Fibroblast of pulmonary artery (primary cell): ENCODE measurements around the gene SNX11.
A peak's percentile ranks its signal among the peaks of the same experiment; 100 is the strongest.

Source experiments
- DNase-seq: peaks from one replicate; pipeline ENCODE4 v3.0.0-alpha.2; 2010; ENCODE audit warnings: low read depth
- H3K4me3 ChIP-seq: replicated peaks from 2 replicates; pipeline ENCODE4 v1.5.1; 2011; ENCODE audit warnings: low read depth, mild to moderate bottlenecking, control low read depth, low read length, moderate library complexity
- CTCF ChIP-seq: IDR thresholded peaks from 2 replicates; pipeline ENCODE4 v1.5.1; 2011; ENCODE audit warnings: mild to moderate bottlenecking, control low read depth, low read length, inconsistent platforms; ENCODE audit errors: missing control alignments

SNX11 gene

GRCh38 chr17:48132385-48132784, 24.8 kb downstream of the SNX11 start:
- no peak overlapping the region for H3K4me3 ChIP-seq
- no peak for DNase-seq
- no peak for TF ChIP-seq CTCF

DNA sequence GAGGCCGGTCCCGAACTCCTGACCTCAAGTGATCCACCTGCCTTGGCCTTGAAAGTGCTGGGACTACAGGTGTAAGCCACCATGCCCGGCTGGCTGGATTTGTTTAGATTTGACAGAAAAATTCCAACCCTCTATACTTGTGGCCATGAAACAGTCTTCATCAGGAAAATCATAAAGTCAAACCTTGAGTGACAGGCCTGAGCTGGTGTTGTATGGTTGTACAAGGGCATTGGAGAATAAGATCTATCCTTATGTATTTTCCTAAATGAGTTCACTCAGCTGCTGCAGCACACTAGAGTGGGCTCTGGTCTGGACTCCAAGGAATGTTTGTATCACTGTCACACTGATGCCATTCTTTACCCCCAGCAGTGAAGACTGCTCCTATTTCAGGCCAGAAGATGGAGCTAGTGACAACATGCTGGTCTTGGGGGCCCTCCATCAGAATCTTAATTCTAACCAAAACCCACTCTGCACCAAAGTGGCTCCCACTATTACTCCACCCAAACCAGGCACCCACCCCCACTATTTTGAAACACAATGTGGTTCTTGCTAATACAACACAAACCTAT, 27.4 kb downstream of the SNX11 start:
- peak; percentile 34 for TF ChIP-seq CTCF
- DNase-seq, result no peak
- H3K4me3 ChIP-seq, result no peak overlapping the region

DNA sequence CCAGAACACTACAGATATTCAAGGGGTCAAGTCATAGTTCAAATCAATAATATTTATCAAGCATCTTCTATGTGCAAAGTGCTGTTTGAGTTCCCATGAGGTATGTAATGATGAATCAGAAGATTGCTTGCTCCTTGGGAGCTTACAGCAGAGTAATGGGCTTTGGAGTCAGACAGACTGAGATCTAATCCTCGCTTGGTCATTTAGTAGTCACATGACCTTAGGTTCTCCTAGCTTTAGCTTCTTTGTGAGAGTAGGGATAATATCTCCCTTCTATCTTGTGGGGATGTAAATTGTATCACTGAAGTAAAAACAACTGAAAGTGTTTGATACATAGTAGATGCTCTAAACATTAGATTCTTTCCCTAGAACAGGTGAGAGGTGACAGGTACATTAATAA, 30.1 kb downstream of the SNX11 start:
- H3K4me3 ChIP-seq, result no peak overlapping the region
- TF ChIP-seq CTCF, result no peak
- DNase-seq, result no peak

DNA sequence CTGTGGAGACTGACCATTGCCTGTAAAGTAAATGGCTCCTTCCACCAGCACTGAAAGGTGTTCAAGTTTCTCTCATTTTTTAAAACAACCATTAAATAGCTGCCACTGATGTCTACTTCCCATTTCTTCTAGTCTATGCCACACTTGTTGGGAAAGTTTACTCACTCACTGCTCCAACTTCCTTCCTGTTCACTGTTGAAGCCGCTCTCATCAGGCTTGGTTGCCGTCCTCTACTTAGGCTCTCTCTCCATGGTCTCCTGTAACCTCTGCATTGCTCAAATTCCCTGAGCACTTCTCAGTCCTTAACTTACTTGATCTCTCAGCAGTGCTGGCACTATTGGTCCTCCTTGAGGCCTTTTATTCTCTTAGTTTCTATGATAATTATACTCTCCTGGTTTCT, 32.4 kb downstream of the SNX11 start:
- H3K4me3 ChIP-seq, result no peak overlapping the region
- TF ChIP-seq CTCF, result no peak
- peak; percentile 12 for DNase-seq

- no peak for TF ChIP-seq CTCF
- DNase-seq, result no peak
- no peak overlapping the region for H3K4me3 ChIP-seq
Measured at GRCh38 chr17:48143629-48144028, 36.1 kb downstream of the SNX11 start.

DNA sequence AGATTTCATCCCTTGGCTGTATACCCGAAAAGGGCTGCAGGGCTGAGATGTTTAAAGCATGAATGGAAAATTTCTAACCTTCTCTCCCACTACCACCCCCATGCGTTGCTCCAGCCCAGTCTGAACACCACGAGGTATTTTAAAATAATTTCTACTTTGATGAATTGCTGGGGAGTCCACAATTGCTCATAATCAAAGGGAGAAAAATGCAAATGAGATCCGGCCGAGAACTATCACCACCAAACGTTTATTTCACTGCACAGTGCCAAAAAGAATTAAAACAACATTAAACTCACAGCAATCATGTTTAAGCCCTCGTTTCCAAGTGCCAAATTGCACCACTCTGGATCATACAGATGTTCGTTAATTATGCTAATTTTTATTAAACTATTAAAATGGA, 36.7 kb downstream of the SNX11 start:
- no peak for TF ChIP-seq CTCF
- H3K4me3 ChIP-seq, result no peak overlapping the region
- DNase-seq, result no peak

- no peak overlapping the region for H3K4me3 ChIP-seq
- no peak for TF ChIP-seq CTCF
- DNase-seq, result no peak
Measured at GRCh38 chr17:48144976-48145798, 37.6 kb downstream of the SNX11 start.
